ENCODE results near the gene PPP4R4.

The PPP4R4 gene

DNA sequence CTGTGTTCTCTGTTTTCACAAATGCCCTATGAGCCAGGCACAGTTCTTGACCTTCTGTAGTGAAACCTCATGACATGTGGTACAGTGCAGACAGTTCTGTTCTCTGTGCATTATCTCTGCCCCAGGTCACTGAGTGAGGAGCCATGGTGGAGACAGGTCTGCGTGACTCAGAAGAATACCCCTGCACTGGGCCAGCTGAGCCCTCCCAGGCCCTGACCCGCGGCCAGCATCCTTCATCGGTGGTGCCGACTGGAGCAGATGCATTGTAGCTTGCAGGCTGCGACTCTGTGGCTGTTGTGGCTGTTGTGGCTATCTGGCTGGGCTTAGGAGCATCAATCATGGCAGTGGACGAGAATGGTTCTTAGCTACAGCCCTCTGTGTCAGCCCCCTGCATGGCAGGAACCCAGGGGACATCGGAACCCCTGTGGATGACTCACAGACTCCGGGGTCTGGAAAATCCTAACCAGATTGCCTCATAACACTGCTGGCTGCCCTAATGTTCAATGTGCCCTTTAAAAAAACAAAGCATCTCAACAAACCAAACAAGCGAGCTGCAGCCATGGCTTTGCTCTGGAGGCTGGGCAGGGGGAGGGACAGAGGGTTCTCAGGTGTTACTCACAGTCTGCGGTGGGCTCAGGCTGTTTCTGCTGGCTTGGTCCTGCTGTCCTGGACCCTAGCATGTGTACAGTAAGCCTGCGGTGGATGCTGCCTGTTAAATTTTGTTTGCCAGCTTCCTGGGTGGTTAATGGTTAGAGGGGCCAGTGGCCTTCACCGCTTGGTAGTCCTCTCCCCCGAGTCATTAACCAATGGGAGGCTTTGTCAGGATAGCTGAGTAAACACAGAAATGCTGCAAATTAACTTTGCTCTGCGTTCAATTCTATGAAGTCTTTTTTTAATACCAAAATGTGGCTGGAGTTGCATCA is 148.8 kb downstream of the PPP4R4 start, which contains the start of gene SERPINA6:
SERPINA6 (minus strand) TSS at position 689 of the 923 bp plus-strand sequence. CDS start 8,688 bp downstream, outside the sequence.
- H3K4me3 ChIP-seq (ENCODE audit: low read depth, low read length), result no peak within 1 kb of the TSS
- DNase-seq (ENCODE audit: low read depth), result peak; percentile 47

DNA sequence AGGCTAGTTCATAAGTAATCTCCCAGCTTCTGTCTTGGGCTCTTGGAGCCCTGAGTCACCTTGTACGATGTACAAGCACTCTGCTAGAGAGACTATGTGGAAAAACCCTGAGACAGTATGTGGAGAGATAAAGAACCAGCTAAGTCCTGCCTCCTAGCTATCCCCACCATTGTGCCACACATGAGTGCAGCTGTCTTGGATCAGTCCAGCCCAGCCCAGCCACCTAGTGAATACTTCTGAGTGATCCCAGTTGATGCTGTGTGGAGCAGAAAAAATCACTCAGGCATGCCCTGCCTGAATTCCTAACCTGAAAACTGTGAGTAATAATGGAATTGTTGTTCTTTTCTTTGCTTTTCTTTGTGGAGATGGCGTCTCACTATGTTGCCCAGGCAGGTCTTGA is 154.1 kb downstream of the PPP4R4 start:
- H3K4me3 ChIP-seq (ENCODE audit: low read depth, low read length), result no peak overlapping the region
- no peak for DNase-seq (ENCODE audit: low read depth)

Measured in skeletal muscle cell (primary cell).